HEK293T (cell line): Measurements from ENCODE around the gene NOS1.

Experiments used
- CTCF ChIA-PET: fragments of 350-600 bp; formaldehyde crosslinking; extraction: SDS; loops from one replicate; lab custom pipeline; 2021; ENCODE audit warnings: antibody characterized with exemption, inconsistent platforms; lab: Yijun Ruan, JAX
- POLR2A ChIA-PET: fragments of 350-600 bp; formaldehyde crosslinking; extraction: SDS; loops from one replicate; lab custom pipeline; 2020; ENCODE audit warnings: antibody characterized with exemption, inconsistent platforms; lab: Yijun Ruan, JAX
- DNase-seq: peaks from one replicate; pipeline ENCODE4 v3.0.0; 2012; ENCODE audit warnings: mixed read lengths; ENCODE audit errors: extremely low spot score
- ARNT ChIP-seq: fragments of 450-650 bp; IDR thresholded peaks from 2 replicates; pipeline ENCODE4 v1.6.1; 2017; ENCODE audit warnings: mild to moderate bottlenecking
- BHLHE40 ChIP-seq: fragments of 450-650 bp; IDR thresholded peaks from 2 replicates; pipeline ENCODE4 v1.6.1; 2016; ENCODE audit warnings: mild to moderate bottlenecking, moderate library complexity, borderline replicate concordance
- CTBP1 ChIP-seq: fragments of 450-650 bp; IDR thresholded peaks from 2 replicates; pipeline ENCODE4 v1.6.1; 2016; ENCODE audit warnings: borderline replicate concordance
- ELF4 ChIP-seq: fragments of 450-650 bp; IDR thresholded peaks from 2 replicates; pipeline ENCODE4 v1.6.1; 2017; ENCODE audit warnings: antibody characterized with exemption
- FOXA1 ChIP-seq: fragments of 450-650 bp; IDR thresholded peaks from 2 replicates; pipeline ENCODE4 v1.6.1; 2016; ENCODE audit warnings: mild to moderate bottlenecking
- FOXK2 ChIP-seq: fragments of 450-650 bp; IDR thresholded peaks from 2 replicates; pipeline ENCODE4 v1.6.1; 2016; ENCODE audit warnings: mild to moderate bottlenecking
- FOXM1 ChIP-seq: fragments of 450-650 bp; IDR thresholded peaks from 2 replicates; pipeline ENCODE4 v1.6.1; 2017; ENCODE audit warnings: mild to moderate bottlenecking, borderline replicate concordance
- HDGF ChIP-seq: fragments of 450-650 bp; IDR thresholded peaks from 2 replicates; pipeline ENCODE4 v1.6.1; 2017; ENCODE audit warnings: antibody characterized with exemption, borderline replicate concordance
- L3MBTL2 ChIP-seq: fragments of 450-650 bp; conservative IDR thresholded peaks from 2 replicates; pipeline ENCODE4 v1.6.1; 2016; ENCODE audit warnings: mild to moderate bottlenecking
- LEF1 ChIP-seq: fragments of 450-650 bp; IDR thresholded peaks from 2 replicates; pipeline ENCODE4 v1.6.1; 2017; ENCODE audit warnings: mild to moderate bottlenecking, borderline replicate concordance
- NFRKB ChIP-seq: fragments of 450-650 bp; IDR thresholded peaks from 2 replicates; pipeline ENCODE4 v1.6.1; 2016; ENCODE audit warnings: mild to moderate bottlenecking, moderate library complexity
- PKNOX1 ChIP-seq: fragments of 450-650 bp; IDR thresholded peaks from 2 replicates; pipeline ENCODE4 v1.6.1; 2016
- SP1 ChIP-seq: fragments of 450-650 bp; IDR thresholded peaks from 2 replicates; pipeline ENCODE4 v1.6.1; 2017
- SUZ12 ChIP-seq: fragments of 450-650 bp; IDR thresholded peaks from 2 replicates; pipeline ENCODE4 v1.6.1; 2016; ENCODE audit warnings: mild to moderate bottlenecking
- TARDBP ChIP-seq: fragments of 450-650 bp; IDR thresholded peaks from 2 replicates; pipeline ENCODE4 v1.6.1; 2016
- ZNF384 ChIP-seq: fragments of 450-650 bp; IDR thresholded peaks from 2 replicates; pipeline ENCODE4 v1.6.1; 2016

NOS1 gene

GRCh38 chr12:117312770-117313169, 48.7 kb downstream of the NOS1 start:
- no peak for TF ChIP-seq HDGF
- TF ChIP-seq BHLHE40, result no peak
- TF ChIP-seq FOXK2, result no peak
- no peak for TF ChIP-seq ELF4
- no peak for TF ChIP-seq NFRKB
- no peak for TF ChIP-seq ARNT
- no peak for TF ChIP-seq PKNOX1
- no peak for TF ChIP-seq FOXM1
- TF ChIP-seq SP1, result no peak
- no peak for TF ChIP-seq FOXA1
- no peak for TF ChIP-seq SUZ12
- TF ChIP-seq LEF1, result no peak
- TF ChIP-seq L3MBTL2, result no peak
- ChIA-PET CTCF (no interaction called here), POLR2A (no interaction called here)
- DNase-seq, result no peak

- CTCF ChIA-PET, result no interaction called here
- DNase-seq, result no peak
- TF ChIP-seq NFRKB (no peak), FOXM1 (no peak)
- POLR2A ChIA-PET, result no interaction called here
Measured at GRCh38 chr12:117309276-117309925, 52.0 kb downstream of the NOS1 start.

GRCh38 chr12:117300174-117300573, 61.3 kb downstream of the NOS1 start:
- ChIA-PET CTCF (no interaction called here), POLR2A (no interaction called here)
- no peak for DNase-seq
- TF ChIP-seq FOXM1 (no peak), CTBP1 (no peak), ELF4 (no peak), FOXK2 (no peak), SUZ12 (no peak), LEF1 (no peak), FOXA1 (no peak), HDGF (no peak), ZNF384 (no peak), ARNT (no peak), SP1 (no peak), L3MBTL2 (no peak), PKNOX1 (no peak), NFRKB (no peak), TARDBP (no peak), BHLHE40 (no peak)

GRCh38 chr12:117298648-117299225, 62.7 kb downstream of the NOS1 start:
- CTCF ChIA-PET, result no interaction called here
- no peak for DNase-seq
- POLR2A ChIA-PET, result no interaction called here
- TF ChIP-seq CTBP1 (no peak), SUZ12 (no peak), NFRKB (no peak), FOXM1 (no peak), L3MBTL2 (no peak)

GRCh38 chr12:117298191-117298590, 63.2 kb downstream of the NOS1 start:
- ChIA-PET POLR2A (no interaction called here), CTCF (no interaction called here)
- DNase-seq, result no peak
- TF ChIP-seq L3MBTL2 (no peak), HDGF (no peak), PKNOX1 (no peak), CTBP1 (no peak), LEF1 (no peak)

- TF ChIP-seq ELF4 (no peak), NFRKB (no peak), FOXM1 (no peak), SP1 (no peak), SUZ12 (no peak), LEF1 (no peak), PKNOX1 (no peak), FOXA1 (no peak), BHLHE40 (no peak), ARNT (no peak), ZNF384 (no peak), HDGF (no peak), L3MBTL2 (no peak), CTBP1 (no peak), TARDBP (no peak)
- POLR2A ChIA-PET, result no interaction called here
- CTCF ChIA-PET, result no interaction called here
- no peak for DNase-seq
Measured at GRCh38 chr12:117294189-117294603, 67.2 kb downstream of the NOS1 start.
